Measurements from ENCODE around the gene RCAN2.

The RCAN2 gene

GRCh38 chr6:46490425-46491200, 636 bp downstream of the RCAN2 start:
- Histone ChIP-seq H3K4me3 (ENCODE audit: low read length) (peak overlapping the region; percentile 83), H3K9ac (ENCODE audit: low read length) (peak overlapping the region; percentile 68), H3K27me3 (replicated peaks; ENCODE audit: control insufficient read depth, insufficient read depth, low read length) (no peaks in the 10 kb centered on the region), H3K9me3 (ENCODE audit: control insufficient read depth, low read length) (no peaks in the 10 kb centered on the region), H3K4me1 (ENCODE audit: control insufficient read depth, insufficient read depth, low read length) (peaks cover 15% of the 10 kb centered on the region), H3K36me3 (ENCODE audit: control insufficient read depth, insufficient read depth, low read length, severe bottlenecking) (no peaks in the 10 kb centered on the region)
- DNase-seq (ENCODE audit: low read depth): peak; percentile 66

GRCh38 chr6:46486181-46486580, 5.1 kb downstream of the RCAN2 start:
- H3K4me1 ChIP-seq (ENCODE audit: control insufficient read depth, insufficient read depth, low read length): peaks cover 7% of the 10 kb centered on the region
- no peaks in the 10 kb centered on the region for H3K27me3 ChIP-seq (replicated peaks; ENCODE audit: control insufficient read depth, insufficient read depth, low read length)
- no peaks in the 10 kb centered on the region for H3K9me3 ChIP-seq (ENCODE audit: control insufficient read depth, low read length)
- DNase-seq (ENCODE audit: low read depth): no peak
- no peak overlapping the region for H3K9ac ChIP-seq (ENCODE audit: low read length)
- no peaks in the 10 kb centered on the region for H3K36me3 ChIP-seq (ENCODE audit: control insufficient read depth, insufficient read depth, low read length, severe bottlenecking)
- H3K4me3 ChIP-seq (ENCODE audit: low read length): no peak overlapping the region

DNA sequence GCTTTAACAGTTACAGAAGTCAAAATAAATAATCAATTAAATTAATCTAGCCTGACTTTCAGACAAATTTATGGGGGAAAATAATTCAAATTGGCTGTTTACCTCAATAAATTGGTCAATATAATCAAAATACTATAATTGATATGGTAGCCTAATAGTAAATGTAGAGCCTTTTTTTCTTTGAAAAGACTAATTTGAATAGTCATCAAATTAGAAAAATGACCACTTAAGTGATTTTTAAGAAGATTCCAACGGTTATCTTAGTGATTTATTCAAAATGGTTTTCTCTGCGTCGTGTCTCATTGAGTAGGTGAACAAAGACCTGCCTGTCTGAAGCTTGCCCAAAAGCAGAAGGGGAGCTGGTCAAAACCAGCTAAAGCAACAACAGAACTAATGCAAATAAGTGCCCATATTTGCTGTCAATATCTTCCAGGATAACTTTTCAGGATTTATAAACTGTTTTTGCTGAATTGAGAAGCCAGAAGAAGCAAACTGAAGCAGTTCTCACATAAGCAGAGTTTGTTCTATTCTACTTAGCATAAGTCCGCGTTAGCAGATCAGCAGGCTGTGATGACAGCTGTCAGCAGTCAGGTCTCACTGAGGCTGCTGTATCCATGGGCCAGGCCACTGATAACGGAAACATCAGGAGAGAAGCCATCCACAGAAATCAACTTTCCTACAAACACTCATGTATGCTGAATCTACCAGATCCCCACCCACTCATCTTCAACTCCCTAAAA, 7.0 kb downstream of the RCAN2 start:
- no peak for DNase-seq (ENCODE audit: low read depth)
- Histone ChIP-seq H3K4me3 (ENCODE audit: low read length) (no peak overlapping the region), H3K9ac (ENCODE audit: low read length) (no peak overlapping the region), H3K36me3 (ENCODE audit: control insufficient read depth, insufficient read depth, low read length, severe bottlenecking) (no peaks in the 10 kb centered on the region), H3K9me3 (ENCODE audit: control insufficient read depth, low read length) (no peaks in the 10 kb centered on the region), H3K4me1 (ENCODE audit: control insufficient read depth, insufficient read depth, low read length) (no peaks in the 10 kb centered on the region), H3K27me3 (replicated peaks; ENCODE audit: control insufficient read depth, insufficient read depth, low read length) (no peaks in the 10 kb centered on the region)

DNA sequence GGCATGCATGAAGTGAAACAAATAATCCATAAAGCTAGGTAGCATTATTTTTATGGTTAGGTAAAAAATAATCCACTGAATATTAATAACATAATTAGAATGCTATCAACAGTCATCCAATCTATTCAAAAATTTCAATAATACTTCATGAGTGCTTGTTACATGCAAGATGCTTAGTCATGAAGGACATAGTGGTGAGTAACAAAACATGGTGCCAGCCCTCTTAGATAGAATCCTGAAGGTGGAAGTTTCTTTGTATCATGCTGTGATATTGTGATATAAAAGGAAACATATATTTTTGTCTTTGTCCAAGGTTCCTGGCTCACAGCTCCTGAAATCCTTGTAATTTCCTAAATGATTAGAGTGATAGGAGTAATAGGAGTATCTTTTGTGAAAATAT, 14.9 kb downstream of the RCAN2 start:
- Histone ChIP-seq H3K27me3 (replicated peaks; ENCODE audit: control insufficient read depth, insufficient read depth, low read length) (no peaks in the 10 kb centered on the region), H3K4me3 (ENCODE audit: low read length) (no peak overlapping the region), H3K9ac (ENCODE audit: low read length) (no peak overlapping the region), H3K9me3 (ENCODE audit: control insufficient read depth, low read length) (no peaks in the 10 kb centered on the region), H3K4me1 (ENCODE audit: control insufficient read depth, insufficient read depth, low read length) (peaks cover 19% of the 10 kb centered on the region), H3K36me3 (ENCODE audit: control insufficient read depth, insufficient read depth, low read length, severe bottlenecking) (no peaks in the 10 kb centered on the region)
- no peak for DNase-seq (ENCODE audit: low read depth)

GRCh38 chr6:46473881-46474280, 17.4 kb downstream of the RCAN2 start:
- H3K4me1 ChIP-seq (ENCODE audit: control insufficient read depth, insufficient read depth, low read length): peaks cover 19% of the 10 kb centered on the region
- no peak overlapping the region for H3K9ac ChIP-seq (ENCODE audit: low read length)
- DNase-seq (ENCODE audit: low read depth): peak; percentile 50
- no peaks in the 10 kb centered on the region for H3K9me3 ChIP-seq (ENCODE audit: control insufficient read depth, low read length)
- H3K4me3 ChIP-seq (ENCODE audit: low read length): no peak overlapping the region
- no peaks in the 10 kb centered on the region for H3K36me3 ChIP-seq (ENCODE audit: control insufficient read depth, insufficient read depth, low read length, severe bottlenecking)
- H3K27me3 ChIP-seq (replicated peaks; ENCODE audit: control insufficient read depth, insufficient read depth, low read length): no peaks in the 10 kb centered on the region

- no peak for DNase-seq (ENCODE audit: low read depth)
- H3K27me3 ChIP-seq (replicated peaks; ENCODE audit: control insufficient read depth, insufficient read depth, low read length): no peaks in the 10 kb centered on the region
- H3K4me3 ChIP-seq (ENCODE audit: low read length): no peak overlapping the region
- peaks cover 19% of the 10 kb centered on the region for H3K4me1 ChIP-seq (ENCODE audit: control insufficient read depth, insufficient read depth, low read length)
- no peak overlapping the region for H3K9ac ChIP-seq (ENCODE audit: low read length)
- H3K9me3 ChIP-seq (ENCODE audit: control insufficient read depth, low read length): no peaks in the 10 kb centered on the region
- no peaks in the 10 kb centered on the region for H3K36me3 ChIP-seq (ENCODE audit: control insufficient read depth, insufficient read depth, low read length, severe bottlenecking)
These were observed 19.0 kb downstream of the RCAN2 start for GRCh38 chr6:46472243-46472642.

- H3K36me3 ChIP-seq (ENCODE audit: control insufficient read depth, insufficient read depth, low read length, severe bottlenecking): no peaks in the 10 kb centered on the region
- H3K9ac ChIP-seq (ENCODE audit: low read length): no peak overlapping the region
- H3K4me1 ChIP-seq (ENCODE audit: control insufficient read depth, insufficient read depth, low read length): peaks cover 13% of the 10 kb centered on the region
- DNase-seq (ENCODE audit: low read depth): no peak
- no peaks in the 10 kb centered on the region for H3K27me3 ChIP-seq (replicated peaks; ENCODE audit: control insufficient read depth, insufficient read depth, low read length)
- H3K4me3 ChIP-seq (ENCODE audit: low read length): no peak overlapping the region
- no peaks in the 10 kb centered on the region for H3K9me3 ChIP-seq (ENCODE audit: control insufficient read depth, low read length)
These were observed 22.2 kb downstream of the RCAN2 start for GRCh38 chr6:46469021-46469420.

DNA sequence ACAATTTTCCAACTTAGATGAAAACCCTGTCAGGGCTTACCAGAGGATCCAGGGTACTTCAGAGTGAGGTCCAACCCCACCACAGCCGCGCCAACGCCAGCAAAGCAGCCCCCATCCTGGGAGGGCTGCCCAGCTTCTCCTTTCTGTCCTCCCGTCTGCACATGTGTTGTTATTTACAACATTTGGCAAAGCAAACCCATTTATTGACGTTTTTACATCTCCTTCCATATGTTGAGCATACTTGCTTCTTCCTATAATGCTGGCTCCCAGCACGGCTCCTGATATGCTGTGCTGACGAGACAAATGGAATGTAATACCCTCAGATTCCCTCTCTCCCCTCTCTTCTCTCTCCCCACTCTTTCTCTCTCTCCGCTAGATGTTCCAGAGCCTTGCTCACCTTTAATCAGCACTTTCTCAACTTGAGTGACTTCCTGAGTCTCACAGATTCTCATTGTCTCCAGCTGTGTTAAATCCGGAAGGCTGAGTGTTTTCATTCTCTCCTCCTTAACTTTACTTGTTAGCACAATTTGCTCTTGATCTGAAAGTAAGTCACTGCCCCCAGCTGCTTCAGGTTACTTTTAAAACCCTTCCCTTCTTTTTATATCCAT, 22.7 kb downstream of the RCAN2 start:
- no peak overlapping the region for H3K4me3 ChIP-seq (ENCODE audit: low read length)
- H3K36me3 ChIP-seq (ENCODE audit: control insufficient read depth, insufficient read depth, low read length, severe bottlenecking): no peaks in the 10 kb centered on the region
- peaks cover 9% of the 10 kb centered on the region for H3K4me1 ChIP-seq (ENCODE audit: control insufficient read depth, insufficient read depth, low read length)
- H3K27me3 ChIP-seq (replicated peaks; ENCODE audit: control insufficient read depth, insufficient read depth, low read length): no peaks in the 10 kb centered on the region
- no peaks in the 10 kb centered on the region for H3K9me3 ChIP-seq (ENCODE audit: control insufficient read depth, low read length)
- DNase-seq (ENCODE audit: low read depth): no peak
- no peak overlapping the region for H3K9ac ChIP-seq (ENCODE audit: low read length)

DNA sequence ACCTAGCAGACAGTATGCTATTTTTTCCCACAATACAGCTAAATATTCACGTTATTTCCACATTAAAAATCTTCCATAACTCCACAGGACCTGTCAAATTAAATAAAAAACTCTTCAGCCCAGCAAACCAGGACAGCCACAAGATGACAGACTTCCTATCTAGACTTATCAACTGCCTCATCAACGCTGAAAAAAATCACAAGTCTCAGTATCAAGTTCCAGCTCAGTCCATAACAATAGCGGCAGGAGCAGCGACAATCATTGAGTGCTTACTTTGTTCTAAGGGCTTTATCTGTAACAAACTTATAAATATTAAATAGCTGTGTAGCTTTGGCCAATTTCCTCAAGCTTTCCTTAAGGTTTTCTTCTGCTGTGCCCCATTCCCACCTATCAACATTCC, 24.7 kb downstream of the RCAN2 start:
- H3K36me3 ChIP-seq (ENCODE audit: control insufficient read depth, insufficient read depth, low read length, severe bottlenecking): no peaks in the 10 kb centered on the region
- no peaks in the 10 kb centered on the region for H3K9me3 ChIP-seq (ENCODE audit: control insufficient read depth, low read length)

GRCh38 chr6:46465294-46466165, 25.7 kb downstream of the RCAN2 start:
- H3K4me3 ChIP-seq (ENCODE audit: low read length): no peak overlapping the region

More for the DNA sequence above, 24.7 kb downstream of the RCAN2 start:
- Histone ChIP-seq H3K4me1 (ENCODE audit: control insufficient read depth, insufficient read depth, low read length) (peaks cover 9% of the 10 kb centered on the region), H3K9ac (ENCODE audit: low read length) (no peak overlapping the region), H3K4me3 (ENCODE audit: low read length) (no peak overlapping the region), H3K27me3 (replicated peaks; ENCODE audit: control insufficient read depth, insufficient read depth, low read length) (no peaks in the 10 kb centered on the region)
- no peak for DNase-seq (ENCODE audit: low read depth)

GRCh38 chr6:46456297-46456696, 35.0 kb downstream of the RCAN2 start:
- no peak overlapping the region for H3K4me3 ChIP-seq (ENCODE audit: low read length)
- no peak for DNase-seq (ENCODE audit: low read depth)
- no peaks in the 10 kb centered on the region for H3K27me3 ChIP-seq (replicated peaks; ENCODE audit: control insufficient read depth, insufficient read depth, low read length)
- H3K4me1 ChIP-seq (ENCODE audit: control insufficient read depth, insufficient read depth, low read length): peaks cover 17% of the 10 kb centered on the region
- no peaks in the 10 kb centered on the region for H3K9me3 ChIP-seq (ENCODE audit: control insufficient read depth, low read length)
- no peak overlapping the region for H3K9ac ChIP-seq (ENCODE audit: low read length)
- no peaks in the 10 kb centered on the region for H3K36me3 ChIP-seq (ENCODE audit: control insufficient read depth, insufficient read depth, low read length, severe bottlenecking)

More at GRCh38 chr6:46465294-46466165, 25.7 kb downstream of the RCAN2 start:
- Histone ChIP-seq H3K9me3 (ENCODE audit: control insufficient read depth, low read length) (no peaks in the 10 kb centered on the region), H3K36me3 (ENCODE audit: control insufficient read depth, insufficient read depth, low read length, severe bottlenecking) (no peaks in the 10 kb centered on the region), H3K4me1 (ENCODE audit: control insufficient read depth, insufficient read depth, low read length) (peaks cover 9% of the 10 kb centered on the region), H3K9ac (ENCODE audit: low read length) (no peak overlapping the region), H3K27me3 (replicated peaks; ENCODE audit: control insufficient read depth, insufficient read depth, low read length) (no peaks in the 10 kb centered on the region)
- DNase-seq (ENCODE audit: low read depth): peak; percentile 24

All from adipocyte (in vitro differentiated cells).